ENCODE results near the gene IGF1R. TPM values are rescaled to one million over a fixed set of nuclear protein-coding genes. Genes with fewer than 3 reads are reported as not detected.

The IGF1R gene
- total RNA-seq, 1 experiment from 2014 or later, result 87.9 TPM

DNA sequence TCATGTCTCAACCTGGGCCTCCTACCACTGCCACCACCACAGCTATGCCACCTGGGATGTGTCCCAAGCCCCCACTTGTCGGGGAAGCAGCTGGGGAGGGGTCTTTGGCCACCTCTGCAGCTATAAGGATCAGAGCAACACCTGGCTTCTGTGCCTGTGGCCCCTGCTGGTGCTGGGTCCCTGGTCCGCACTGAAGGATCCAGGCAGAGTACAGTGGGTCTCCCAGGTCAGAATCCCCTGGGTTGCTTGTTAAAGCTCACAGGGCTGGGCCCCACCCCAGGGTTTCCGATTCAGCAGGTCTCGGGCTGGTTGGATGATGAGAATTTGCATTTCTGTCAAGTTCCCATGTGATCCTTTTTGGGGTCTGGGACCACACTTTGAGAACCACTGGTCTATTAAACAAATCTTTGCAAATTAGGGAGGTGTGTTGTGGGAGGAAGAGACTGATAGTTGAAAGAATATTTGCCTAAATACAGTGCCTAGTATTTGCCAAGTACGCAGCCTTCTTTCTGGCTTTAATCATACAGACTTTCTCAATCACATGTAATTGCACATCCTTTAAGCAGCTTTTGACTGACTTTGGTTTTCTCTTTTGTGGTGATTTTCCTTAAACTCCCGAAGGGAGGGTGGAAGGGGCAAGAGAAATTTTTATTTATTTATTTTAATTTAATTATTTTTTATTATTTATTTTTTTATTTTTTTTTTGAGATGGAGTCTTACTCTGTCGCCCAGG is 127.3 kb downstream of the IGF1R start:
- no peak for DNase-seq (ENCODE audit: low read depth)
- in situ Hi-C loops (cut with HindIII; ENCODE audit: low pct_unique_long_range_greater_than_20kb, low sequenced_read_pairs), result no loop called here

DNA sequence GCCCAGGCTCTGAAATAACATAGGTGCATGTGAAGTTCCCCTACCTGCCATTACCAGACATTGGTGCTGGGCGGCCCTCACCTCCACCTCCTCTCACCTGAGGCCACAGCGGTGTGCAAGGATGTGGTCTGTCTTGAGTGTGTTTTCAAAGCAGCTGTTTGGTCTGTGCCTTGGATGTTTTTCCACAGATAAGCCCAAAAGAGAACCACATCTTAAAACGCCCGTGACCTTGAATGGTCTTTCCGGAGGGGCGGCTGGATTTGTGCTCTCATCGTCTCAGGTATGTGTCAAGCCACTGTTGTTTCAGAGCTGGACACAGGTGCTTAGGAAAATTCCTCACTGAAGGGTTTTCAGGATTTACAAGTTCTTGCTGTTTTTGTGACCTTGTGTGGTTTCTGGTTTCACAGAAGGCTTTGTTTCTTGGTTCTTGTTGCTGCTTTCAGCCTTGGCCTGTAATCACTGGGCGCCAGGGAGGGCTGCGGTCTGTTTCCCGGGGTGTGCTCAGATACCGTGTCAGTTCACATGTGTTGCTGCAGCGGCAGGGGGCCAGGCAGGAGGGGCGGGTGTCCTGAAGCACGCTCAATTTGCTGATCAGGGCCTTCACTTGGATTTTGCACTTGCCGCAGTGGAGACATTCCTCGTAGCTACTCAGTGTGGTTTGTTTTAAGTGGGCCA is 128.4 kb downstream of the IGF1R start:
- DNase-seq (ENCODE audit: low read depth), result peak; percentile 99
- in situ Hi-C loops (cut with HindIII; ENCODE audit: low pct_unique_long_range_greater_than_20kb, low sequenced_read_pairs), result no loop called here

DNA sequence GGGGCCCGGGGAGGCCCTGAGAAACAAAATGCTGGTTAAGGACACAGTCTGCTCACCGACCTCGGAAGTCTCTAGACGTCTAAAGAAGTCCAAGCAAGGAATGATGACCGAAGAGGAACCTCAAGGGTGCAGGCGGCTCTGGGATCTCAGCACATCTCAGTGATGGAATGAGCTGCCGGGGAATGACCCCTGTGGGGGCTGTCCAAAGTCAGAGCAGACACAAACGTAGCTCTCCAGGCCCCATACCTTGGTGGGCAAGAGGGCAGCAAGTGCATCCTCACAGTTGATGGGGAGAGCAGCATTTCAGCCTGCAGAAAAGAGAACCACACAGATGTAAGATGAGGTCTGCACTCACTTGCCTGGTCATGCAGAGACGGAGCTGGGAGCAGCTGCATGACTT is 129.1 kb downstream of the IGF1R start:
- in situ Hi-C loops (cut with HindIII; ENCODE audit: low pct_unique_long_range_greater_than_20kb, low sequenced_read_pairs), result no loop called here
- no peak for DNase-seq (ENCODE audit: low read depth)

DNA sequence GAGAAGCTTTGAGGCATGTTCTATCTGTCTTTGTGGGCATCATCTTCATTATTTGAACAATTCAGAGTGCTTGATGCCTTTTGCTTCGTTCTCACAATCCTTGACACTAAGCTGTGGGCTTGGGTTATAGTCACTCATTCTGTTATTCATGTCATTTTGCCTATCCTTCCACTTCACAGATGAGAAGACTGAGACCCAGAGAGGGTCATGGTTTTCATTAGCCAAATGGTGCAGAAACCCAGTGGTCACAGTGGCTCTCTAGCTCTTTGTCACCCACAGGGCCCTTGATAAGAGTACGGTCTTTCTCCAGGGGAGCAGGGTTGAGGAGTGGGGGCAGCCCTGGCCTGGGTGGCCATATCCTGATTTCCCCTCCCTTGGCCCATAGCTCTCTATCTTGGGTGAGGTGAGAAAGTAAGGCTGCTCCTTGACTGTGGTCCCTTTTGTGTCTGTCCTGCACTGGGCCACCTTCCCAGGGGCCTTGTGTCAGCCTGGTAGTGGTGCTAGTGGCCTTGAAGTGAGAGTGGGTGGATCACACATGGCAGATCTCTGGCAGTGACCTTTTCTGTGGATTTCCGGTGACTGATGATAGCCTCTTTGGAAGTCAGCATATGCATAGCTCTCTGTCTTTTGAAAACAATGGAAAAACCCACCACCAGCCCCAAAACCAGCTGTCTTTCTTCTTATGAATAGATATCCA is 130.1 kb downstream of the IGF1R start:
- in situ Hi-C loops (cut with HindIII; ENCODE audit: low pct_unique_long_range_greater_than_20kb, low sequenced_read_pairs), result no loop called here
- no peak for DNase-seq (ENCODE audit: low read depth)

DNA sequence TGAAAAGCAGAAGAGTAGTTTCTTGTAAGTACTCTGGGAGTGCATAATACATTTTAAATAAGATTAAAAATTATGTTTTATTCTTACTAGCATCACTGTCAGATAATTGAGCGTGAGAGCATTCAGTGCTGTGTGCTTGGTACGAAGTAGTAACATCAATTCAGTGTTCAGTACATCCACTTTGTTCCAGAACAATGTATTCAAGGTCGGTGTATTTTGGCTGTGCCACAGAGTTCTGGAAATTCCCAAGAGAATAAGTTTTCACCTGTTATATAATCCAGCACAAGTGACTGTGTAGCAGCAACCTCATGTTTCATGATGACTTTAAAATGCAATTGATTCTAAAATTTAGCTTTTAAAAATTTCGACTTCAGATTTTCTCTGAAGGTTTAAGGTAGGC is 130.6 kb downstream of the IGF1R start:
- in situ Hi-C loops (cut with HindIII; ENCODE audit: low pct_unique_long_range_greater_than_20kb, low sequenced_read_pairs), result no loop called here
- no peak for DNase-seq (ENCODE audit: low read depth)

DNA sequence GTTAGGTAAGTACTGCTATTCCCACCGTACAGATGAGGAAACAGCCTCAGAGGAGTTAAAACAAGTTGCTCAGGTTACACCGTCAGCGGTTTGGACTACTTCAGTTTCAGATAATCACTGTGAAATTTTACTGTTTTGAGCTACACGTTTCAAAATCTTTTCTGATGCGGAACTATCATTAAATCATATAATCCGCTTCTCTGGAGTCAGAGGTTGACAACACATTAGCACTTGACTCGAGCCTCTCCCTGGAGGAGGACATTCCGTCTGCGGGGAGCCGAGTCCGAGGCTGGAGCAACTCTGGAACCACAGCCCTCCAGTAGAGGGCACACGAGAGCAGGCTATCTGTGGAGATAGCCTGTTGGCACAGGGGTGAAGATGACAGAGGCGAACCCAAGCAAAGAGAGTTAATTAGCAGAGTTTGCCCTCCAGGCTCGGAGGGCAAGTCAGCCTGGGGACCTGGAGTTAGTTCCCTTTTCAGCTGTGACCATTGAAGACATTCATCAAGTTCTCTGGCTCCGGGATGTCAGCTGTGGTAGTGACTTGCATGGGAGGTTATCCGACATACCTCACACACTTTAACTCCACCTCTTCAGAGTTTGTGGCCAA is 131.2 kb downstream of the IGF1R start:
- in situ Hi-C loops (cut with HindIII; ENCODE audit: low pct_unique_long_range_greater_than_20kb, low sequenced_read_pairs), result no loop called here
- DNase-seq (ENCODE audit: low read depth), result peak; percentile 99

DNA sequence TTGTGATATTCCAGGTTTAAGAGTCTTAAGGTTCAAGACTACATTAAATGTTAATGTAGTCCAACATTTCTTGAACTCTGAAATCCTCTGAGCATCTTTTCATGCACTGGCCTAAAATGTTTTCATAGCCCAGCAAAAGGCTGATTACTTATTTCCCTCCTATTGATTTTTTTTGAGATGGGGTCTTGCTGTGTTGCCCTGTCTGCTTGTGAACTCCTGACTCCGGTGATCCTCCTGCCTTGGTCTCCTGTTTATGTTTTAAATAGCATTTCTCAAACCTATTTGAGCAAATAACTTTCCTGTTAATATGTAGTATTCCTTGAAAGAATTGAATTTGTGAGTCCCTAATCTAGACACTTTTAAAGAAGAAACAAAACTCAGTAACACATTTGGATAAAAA is 133.5 kb downstream of the IGF1R start:
- in situ Hi-C loops (cut with HindIII; ENCODE audit: low pct_unique_long_range_greater_than_20kb, low sequenced_read_pairs), result no loop called here
- no peak for DNase-seq (ENCODE audit: low read depth)

DNA sequence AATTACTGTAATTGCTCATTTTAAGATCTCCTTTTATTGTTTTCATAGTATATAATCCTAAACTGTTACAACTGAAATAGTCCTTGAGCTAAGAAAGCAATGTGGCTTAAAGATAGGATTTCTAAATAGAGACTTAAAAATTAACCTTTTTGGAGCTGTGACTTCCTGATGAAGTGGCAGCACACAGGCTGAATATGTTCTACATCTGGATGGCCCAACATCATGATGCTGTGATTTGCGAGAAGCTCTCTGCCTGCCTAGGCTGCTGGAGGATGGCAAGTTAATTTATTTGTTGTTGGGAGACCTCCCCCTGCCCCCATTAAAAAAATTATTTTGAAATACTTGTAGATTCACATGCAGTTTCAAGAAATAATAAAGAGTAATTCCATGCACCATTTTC is 134.5 kb downstream of the IGF1R start:
- in situ Hi-C loops (cut with HindIII; ENCODE audit: low pct_unique_long_range_greater_than_20kb, low sequenced_read_pairs), result no loop called here
- no peak for DNase-seq (ENCODE audit: low read depth)

DNA sequence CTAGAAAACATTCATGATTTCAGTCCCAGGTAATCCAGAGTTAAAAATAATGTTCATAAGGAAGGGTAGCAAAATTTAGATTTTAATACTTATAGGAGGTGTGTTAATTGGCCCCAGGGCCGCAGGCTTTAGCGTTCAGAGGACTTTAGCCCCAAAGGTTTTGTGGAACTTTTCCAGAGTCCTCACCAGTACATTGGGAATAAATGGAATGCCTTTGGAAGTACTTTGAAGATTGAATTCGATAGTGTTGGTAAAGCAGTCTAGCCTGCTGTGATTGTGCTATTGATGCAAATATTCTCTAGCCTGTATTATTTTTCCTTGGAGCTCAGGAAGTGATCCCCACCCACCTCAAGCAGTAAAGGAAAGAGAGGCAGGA is 137.1 kb downstream of the IGF1R start:
- in situ Hi-C loops (cut with HindIII; ENCODE audit: low pct_unique_long_range_greater_than_20kb, low sequenced_read_pairs), result no loop called here
- no peak for DNase-seq (ENCODE audit: low read depth)

DNA sequence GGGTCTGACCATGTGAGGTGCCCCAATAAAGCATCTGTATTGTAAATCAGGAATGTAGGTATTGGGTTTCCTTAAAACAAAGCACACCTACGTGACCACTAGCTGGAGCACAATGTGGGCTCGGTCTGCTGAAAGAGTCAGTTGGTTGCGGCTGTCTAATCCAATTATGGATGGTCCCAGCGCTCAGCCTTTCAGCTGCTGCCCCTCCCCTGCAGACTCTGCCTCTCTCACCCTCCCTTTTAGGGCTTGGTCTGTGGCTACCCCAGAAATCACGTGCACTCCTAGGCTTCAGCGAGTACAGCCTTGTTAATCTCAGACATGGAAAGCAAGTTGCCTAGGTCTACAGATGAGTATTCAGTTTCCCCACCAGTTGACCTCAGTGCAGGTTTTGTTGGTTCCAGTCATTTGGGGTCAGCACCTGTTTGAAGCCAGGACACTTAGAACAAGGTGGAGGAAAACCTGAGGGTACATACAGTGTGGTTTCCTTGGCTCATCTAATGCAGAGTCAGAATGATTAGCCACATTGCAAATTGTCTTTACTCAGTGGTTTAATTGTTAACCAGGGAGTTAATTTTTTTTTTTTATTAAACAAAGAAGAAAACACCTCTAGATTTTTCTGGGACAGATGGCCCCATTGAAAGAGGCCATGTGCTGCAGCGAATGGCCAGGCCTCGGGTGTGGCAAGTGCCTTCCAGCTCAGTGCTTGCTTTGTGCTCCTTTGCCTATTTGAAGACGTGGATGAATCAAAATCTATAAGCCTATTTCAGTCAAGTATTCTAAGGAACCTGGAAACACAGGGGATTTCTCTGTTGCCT is 137.7 kb downstream of the IGF1R start:
- peak; percentile 99 for DNase-seq (ENCODE audit: low read depth)
- in situ Hi-C loops (cut with HindIII; ENCODE audit: low pct_unique_long_range_greater_than_20kb, low sequenced_read_pairs), result no loop called here

DNA sequence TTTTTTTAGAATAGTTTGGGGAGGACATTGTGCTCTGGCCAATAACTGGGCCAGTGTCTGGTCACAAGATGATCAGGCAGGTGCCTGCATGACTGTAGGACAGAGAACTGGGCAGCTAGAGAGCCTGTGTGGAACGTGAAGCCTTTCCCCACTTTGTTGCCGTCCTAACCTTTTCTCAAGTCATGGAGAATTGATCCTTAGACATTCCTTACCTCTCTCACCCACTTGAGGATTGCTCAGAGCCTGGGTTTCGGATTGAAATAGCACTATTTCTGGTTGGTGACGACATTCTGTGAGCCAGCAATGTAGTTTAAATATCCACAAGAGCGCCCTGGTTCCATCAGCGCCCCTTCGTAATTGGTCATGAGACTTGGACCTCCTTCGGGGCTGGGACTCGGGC is 138.4 kb downstream of the IGF1R start:
- in situ Hi-C loops (cut with HindIII; ENCODE audit: low pct_unique_long_range_greater_than_20kb, low sequenced_read_pairs), result no loop called here
- DNase-seq (ENCODE audit: low read depth), result no peak

DNA sequence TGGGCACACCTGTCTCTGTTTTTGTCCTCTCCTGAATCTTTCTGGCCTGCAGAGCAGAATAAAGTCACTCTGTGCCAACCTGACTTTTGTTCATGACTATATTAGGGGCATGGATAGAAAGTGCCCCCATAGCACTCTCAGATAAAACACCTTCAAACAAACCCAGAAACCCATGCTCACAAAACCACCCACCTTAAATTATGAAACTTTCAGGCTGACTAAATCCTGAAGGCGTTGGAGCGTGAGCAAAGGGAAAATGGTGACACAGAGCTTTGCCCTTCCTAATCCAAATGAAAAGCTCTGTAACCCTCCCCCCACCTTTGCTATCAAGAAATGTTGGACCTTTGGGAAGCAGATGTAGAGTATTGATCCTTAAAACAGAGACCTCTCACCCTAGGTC is 138.9 kb downstream of the IGF1R start:
- peak; percentile 69 for DNase-seq (ENCODE audit: low read depth)
- in situ Hi-C loops (cut with HindIII; ENCODE audit: low pct_unique_long_range_greater_than_20kb, low sequenced_read_pairs), result no loop called here

DNA sequence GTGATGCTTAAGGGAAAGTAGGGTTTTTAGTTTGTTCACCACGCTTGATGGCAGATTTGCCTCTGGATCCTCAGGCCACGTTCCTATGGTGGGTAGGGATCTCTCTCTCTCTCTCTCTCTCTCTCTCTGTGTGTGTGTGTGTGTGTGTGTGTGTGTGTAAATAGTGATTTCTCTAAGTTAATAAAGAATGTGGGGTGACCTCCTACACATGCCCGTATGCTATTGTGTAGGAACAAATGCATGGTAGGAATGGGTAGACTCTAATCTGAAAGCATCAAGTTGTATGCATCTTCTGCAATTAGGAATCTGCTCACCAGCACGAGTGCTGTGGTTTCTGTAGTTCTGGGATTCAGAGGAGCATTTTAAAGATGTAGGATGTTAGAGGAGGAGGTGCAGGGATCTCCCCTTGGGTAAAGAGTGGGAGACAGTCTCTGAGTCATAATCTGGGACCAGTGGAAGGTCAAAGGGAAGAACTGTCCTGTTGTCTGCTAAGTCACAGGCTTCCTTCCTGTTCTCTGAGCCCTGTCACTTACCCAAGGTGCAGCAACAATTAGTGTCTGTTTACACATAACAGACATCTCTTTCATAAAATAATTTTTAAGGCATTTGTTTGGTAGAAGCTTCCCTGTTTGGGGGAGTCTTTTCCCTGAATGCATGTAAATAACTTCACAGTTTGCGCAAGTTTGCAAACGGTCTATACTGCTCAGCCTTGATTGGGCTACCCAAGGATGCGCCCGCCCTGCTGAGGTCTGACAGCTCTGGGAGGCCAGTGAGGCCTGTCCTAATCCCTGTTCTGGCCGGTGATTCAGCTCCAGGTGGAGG is 139.8 kb downstream of the IGF1R start:
- in situ Hi-C loops (cut with HindIII; ENCODE audit: low pct_unique_long_range_greater_than_20kb, low sequenced_read_pairs), result no loop called here
- no peak for DNase-seq (ENCODE audit: low read depth)

DNA sequence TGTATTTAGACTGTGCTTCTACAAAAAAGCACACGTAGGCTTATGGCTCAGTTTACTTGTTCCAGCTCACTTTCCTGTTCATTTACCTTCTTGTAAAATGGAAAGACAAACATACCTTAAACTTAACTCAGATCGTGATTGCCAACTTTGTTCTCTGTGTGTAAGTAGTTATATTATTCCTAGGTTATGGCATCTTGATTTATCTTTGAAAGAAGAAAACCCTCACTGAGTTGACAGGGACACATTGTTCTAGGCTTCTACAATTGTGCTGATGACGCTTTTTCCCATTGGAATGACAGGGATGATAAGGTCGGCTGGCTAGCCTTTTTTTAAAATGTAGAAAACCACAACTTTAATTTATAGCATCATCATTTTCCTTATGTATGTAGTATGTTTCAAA is 140.7 kb downstream of the IGF1R start:
- no peak for DNase-seq (ENCODE audit: low read depth)
- in situ Hi-C loops (cut with HindIII; ENCODE audit: low pct_unique_long_range_greater_than_20kb, low sequenced_read_pairs), result no loop called here

DNA sequence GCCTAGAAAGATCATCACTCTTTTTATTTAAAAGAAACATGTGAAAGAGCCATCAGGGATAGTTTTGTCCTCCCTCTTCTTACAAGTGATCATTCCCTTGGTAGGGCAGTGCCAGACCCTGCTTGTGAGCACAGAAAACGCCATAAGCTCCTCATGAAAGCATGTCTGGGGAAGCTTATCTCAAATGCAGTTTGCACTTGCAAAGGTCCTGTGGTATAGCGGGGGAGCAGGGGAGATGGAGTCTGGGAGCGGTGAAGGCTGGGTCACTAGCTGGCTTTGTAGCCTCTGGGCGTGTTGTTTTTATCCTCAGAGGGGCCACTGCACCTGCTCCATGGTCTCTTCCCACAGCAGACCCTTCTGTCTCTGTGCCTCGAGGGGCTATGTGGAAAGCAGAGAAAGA is 141.9 kb downstream of the IGF1R start:
- in situ Hi-C loops (cut with HindIII; ENCODE audit: low pct_unique_long_range_greater_than_20kb, low sequenced_read_pairs), result no loop called here
- no peak for DNase-seq (ENCODE audit: low read depth)

DNA sequence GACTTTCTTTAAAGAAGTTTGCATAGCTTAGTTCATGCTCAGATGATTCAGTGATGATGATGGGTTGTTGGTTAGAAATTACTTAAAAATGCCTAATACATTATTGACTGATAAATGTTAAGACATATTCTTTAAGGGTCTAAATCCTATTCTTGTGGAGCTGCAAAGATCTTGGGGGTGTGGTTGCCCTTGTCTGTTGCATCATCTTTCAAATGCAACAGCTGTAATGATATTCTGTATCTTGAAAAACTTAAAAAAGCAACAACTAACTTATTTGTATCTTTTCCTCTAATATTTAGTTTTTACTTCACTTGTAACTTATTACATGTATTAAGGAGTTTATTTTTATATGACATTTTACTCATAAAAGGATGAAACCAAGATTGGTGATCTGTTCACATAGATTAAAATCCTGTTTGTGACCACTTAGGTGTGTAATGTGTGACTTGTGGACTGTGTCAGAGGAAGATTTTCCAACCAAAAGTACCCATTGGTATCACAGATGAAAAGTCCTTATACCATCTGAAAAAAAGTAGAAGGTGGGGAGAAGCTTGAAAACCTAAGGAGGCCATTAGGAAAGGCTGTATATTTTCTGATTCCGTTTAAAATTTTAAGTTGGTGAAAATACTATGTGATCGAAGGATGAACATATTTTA is 142.8 kb downstream of the IGF1R start:
- in situ Hi-C loops (cut with HindIII; ENCODE audit: low pct_unique_long_range_greater_than_20kb, low sequenced_read_pairs), result no loop called here
- no peak for DNase-seq (ENCODE audit: low read depth)

DNA sequence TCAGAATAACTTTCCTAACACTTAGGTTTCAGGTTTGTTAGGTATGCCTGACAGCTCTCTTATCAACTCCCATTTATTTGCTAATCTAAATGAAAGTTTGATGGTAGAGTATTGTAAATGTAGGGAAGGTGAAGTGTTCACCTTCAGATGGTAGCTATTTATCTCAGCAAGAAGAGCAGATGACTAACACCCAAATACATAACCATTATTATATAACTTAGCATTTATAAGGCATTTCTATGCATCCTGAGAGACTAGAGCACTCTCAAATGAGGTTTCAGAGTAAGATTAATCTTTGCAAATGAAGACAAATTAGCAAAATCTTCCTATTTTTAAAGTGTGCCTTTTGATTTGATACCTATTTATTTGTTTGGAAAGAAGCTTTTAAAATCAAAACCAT is 143.8 kb downstream of the IGF1R start:
- DNase-seq (ENCODE audit: low read depth), result no peak
- in situ Hi-C loops (cut with HindIII; ENCODE audit: low pct_unique_long_range_greater_than_20kb, low sequenced_read_pairs), result no loop called here

Data from Caki2 (cell line).